Keratinocyte (primary cell): ENCODE data around the gene SLC1A1. TPM values are rescaled to one million over a fixed set of nuclear protein-coding genes. Genes with fewer than 3 reads are reported as not detected.

Experiments
- DNase-seq: peaks from one replicate; pipeline ENCODE4 v3.0.0-alpha.2; 2011; ENCODE audit warnings: low read depth, missing footprints, low spot score
- FAIRE-seq: peaks from 2 replicates; lab custom pipeline; 2011; peaks lifted over from hg19 to GRCh38; lab: Jason Lieb, UNC
- H2AFZ ChIP-seq: 2 replicates; pipeline ENCODE4 v1.6.0; 2012; ENCODE audit warnings: low read length, control low read depth, inconsistent platforms; ENCODE audit not compliant: control insufficient read depth
- H3K27ac ChIP-seq: 2 replicates; pipeline ENCODE4 v1.5.1; 2011; ENCODE audit warnings: low read length; ENCODE audit not compliant: control insufficient read depth, insufficient read depth
- H3K27me3 ChIP-seq: 3 replicates; pipeline ENCODE4 v1.6.0; 2011; ENCODE audit warnings: low read length; ENCODE audit not compliant: control insufficient read depth, insufficient read depth; ENCODE audit errors: extremely low read depth
- H3K36me3 ChIP-seq, 2 experiments: 2 replicates in 1 of 2; 3 replicates in 1 of 2; pipeline ENCODE4 v1.5.1; 2011; ENCODE audit warnings: low read length in 2 of 2, mild to moderate bottlenecking in 1 of 2; ENCODE audit not compliant: control insufficient read depth in 2 of 2, insufficient read depth in 2 of 2; ENCODE audit errors: extremely low read depth in 1 of 2
- H3K4me1 ChIP-seq: 3 replicates; pipeline ENCODE4 v1.5.1; 2011; ENCODE audit warnings: low read length; ENCODE audit not compliant: control insufficient read depth, insufficient read depth; ENCODE audit errors: extremely low read depth
- H3K4me2 ChIP-seq: 3 replicates; pipeline ENCODE4 v1.6.0; 2011; ENCODE audit warnings: low read depth, low read length; ENCODE audit not compliant: control insufficient read depth, insufficient read depth; ENCODE audit errors: extremely low read depth
- H3K4me3 ChIP-seq, 3 experiments: fragments of 200-600 bp in 1 of 3; sonication (generic) in 1 of 3; 2 replicates in 2 of 3; 3 replicates in 1 of 3; pipeline ENCODE4 v1.5.1; 2011 to 2016; ENCODE audit warnings: low read length in 3 of 3, mild to moderate bottlenecking in 3 of 3, control low read depth in 2 of 3, inconsistent platforms in 1 of 3, low read depth in 1 of 3, mixed read lengths in 1 of 3, mixed run types in 1 of 3, moderate library complexity in 1 of 3; ENCODE audit not compliant: control insufficient read depth in 2 of 3, insufficient read depth in 2 of 3; ENCODE audit errors: extremely low read depth in 1 of 3
- H3K79me2 ChIP-seq: 2 replicates; pipeline ENCODE4 v1.6.0; 2012; ENCODE audit warnings: low read length; ENCODE audit not compliant: control insufficient read depth, insufficient read depth
- H3K9ac ChIP-seq: 3 replicates; pipeline ENCODE4 v1.6.0; 2011; ENCODE audit warnings: low read length; ENCODE audit not compliant: control insufficient read depth, insufficient read depth; ENCODE audit errors: extremely low read depth
- H3K9me1 ChIP-seq: 3 replicates; pipeline ENCODE4 v1.6.0; 2011; ENCODE audit warnings: low read length; ENCODE audit not compliant: control insufficient read depth, insufficient read depth; ENCODE audit errors: extremely low read depth
- H3K9me3 ChIP-seq: 2 replicates; pipeline ENCODE4 v1.5.1; 2012; ENCODE audit warnings: low read depth, low read length; ENCODE audit not compliant: control insufficient read depth
- H4K20me1 ChIP-seq: 3 replicates; pipeline ENCODE4 v1.6.0; 2011; ENCODE audit warnings: low read length; ENCODE audit not compliant: control insufficient read depth, insufficient read depth; ENCODE audit errors: extremely low read depth
- EZH2 ChIP-seq: IDR thresholded peaks from one replicate; pipeline ENCODE4 v1.6.1; 2012; ENCODE audit warnings: inconsistent platforms, mild to moderate bottlenecking, low read length, moderate library complexity
- dilution Hi-C: fragments of 300-500 bp; cut with MboI; formaldehyde crosslinking; loops from one replicate; pipeline ENCODE4 v1.7.0; 2020; ENCODE audit warnings: low sequenced_read_pairs; ENCODE audit not compliant: extremely low pct_ligation_motif_present
- polyA plus RNA-seq, 5 experiments: library from polyadenylated mRNA; depleted of rRNA in 3 of 5; stranded (reverse) in 3 of 5; stranded (forward) in 1 of 5; unstranded in 1 of 5; fragments of >200 nt; gene quantifications; 1 replicate in 1 of 5; 2 replicates in 3 of 5; 3 replicates in 1 of 5; pipeline versions ENCODE4 v1.2.1 to v1.2.3, GENCODE V29; 2011 to 2012; ENCODE audit warnings: missing spikeins in 2 of 5, low read depth in 1 of 5, low replicate concordance in 1 of 5
- TF ChIP-seq, protein P1 (sequence below), 3 experiments: IDR thresholded peaks in 1 of 3; conservative IDR thresholded peaks in 1 of 3; optimal IDR thresholded peaks in 1 of 3; 2 replicates in 2 of 3; 3 replicates in 1 of 3; pipeline versions ENCODE3 to v1.5.1; 2011; ENCODE audit warnings: low read length in 3 of 3, mild to moderate bottlenecking in 3 of 3, moderate library complexity in 2 of 3, control low read depth in 1 of 3, inconsistent platforms in 1 of 3; ENCODE audit not compliant: insufficient read depth in 2 of 3; ENCODE audit errors: extremely low read depth in 1 of 3

SLC1A1 gene
- polyA plus RNA-seq, 1 donor (not counting 4 experiments of a cell fraction or from before 2014, with no cell fraction given) = 0.20 TPM

DNA sequence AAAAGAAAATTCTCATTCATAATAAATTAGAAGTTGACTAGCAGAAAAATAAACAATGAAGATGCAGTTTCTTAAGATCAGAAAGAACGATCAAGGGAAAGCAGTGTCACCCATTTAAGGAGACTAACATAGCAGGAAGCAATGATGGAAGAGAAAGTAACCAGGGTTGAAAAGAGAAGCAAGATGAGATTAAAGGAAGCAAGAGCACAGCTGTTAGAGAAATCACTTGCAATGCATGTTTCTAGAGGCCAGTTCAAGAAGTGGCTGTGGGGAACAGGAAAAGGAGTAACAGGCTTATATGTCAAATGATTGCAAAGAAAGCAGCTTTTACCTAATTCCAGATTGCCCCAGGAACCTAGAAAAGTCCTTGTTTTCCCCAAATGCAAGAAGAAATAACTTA is 46.8 kb upstream of the SLC1A1 start:
- H3K4me1 ChIP-seq = no peaks in the 10 kb centered on the region
- H3K27me3 ChIP-seq = no peaks in the 10 kb centered on the region
- H3K9me1 ChIP-seq = no peaks in the 10 kb centered on the region
- H3K9ac ChIP-seq = no peak overlapping the region
- no peaks in the 10 kb centered on the region for H4K20me1 ChIP-seq
- no peaks in the 10 kb centered on the region for H3K79me2 ChIP-seq
- dilution Hi-C loops = no loop called here
- H3K4me3 ChIP-seq = no peak overlapping the region
- H3K4me2 ChIP-seq = no peak overlapping the region
- DNase-seq = no peak
- no peaks in the 10 kb centered on the region for H3K36me3 ChIP-seq
- H3K9me3 ChIP-seq = no peaks in the 10 kb centered on the region
- no peak overlapping the region for H3K27ac ChIP-seq
- no peak for FAIRE-seq
- H2AFZ ChIP-seq = no peak overlapping the region
- no peak for TF ChIP-seq EZH2

GRCh38 chr9:4461437-4461836 is 28.8 kb upstream of the SLC1A1 start:
- Histone ChIP-seq H3K27me3 (no peaks in the 10 kb centered on the region), H4K20me1 (no peaks in the 10 kb centered on the region), H3K9me3 (no peaks in the 10 kb centered on the region), H3K4me1 (no peaks in the 10 kb centered on the region), H3K9me1 (no peaks in the 10 kb centered on the region), H3K27ac (no peak overlapping the region), H2AFZ (no peak overlapping the region), H3K36me3 (no peaks in the 10 kb centered on the region), H3K79me2 (no peaks in the 10 kb centered on the region), H3K9ac (no peak overlapping the region), H3K4me3 (no peak overlapping the region), H3K4me2 (no peak overlapping the region)
- no peak for TF ChIP-seq EZH2
- TF ChIP-seq, protein P1, sequence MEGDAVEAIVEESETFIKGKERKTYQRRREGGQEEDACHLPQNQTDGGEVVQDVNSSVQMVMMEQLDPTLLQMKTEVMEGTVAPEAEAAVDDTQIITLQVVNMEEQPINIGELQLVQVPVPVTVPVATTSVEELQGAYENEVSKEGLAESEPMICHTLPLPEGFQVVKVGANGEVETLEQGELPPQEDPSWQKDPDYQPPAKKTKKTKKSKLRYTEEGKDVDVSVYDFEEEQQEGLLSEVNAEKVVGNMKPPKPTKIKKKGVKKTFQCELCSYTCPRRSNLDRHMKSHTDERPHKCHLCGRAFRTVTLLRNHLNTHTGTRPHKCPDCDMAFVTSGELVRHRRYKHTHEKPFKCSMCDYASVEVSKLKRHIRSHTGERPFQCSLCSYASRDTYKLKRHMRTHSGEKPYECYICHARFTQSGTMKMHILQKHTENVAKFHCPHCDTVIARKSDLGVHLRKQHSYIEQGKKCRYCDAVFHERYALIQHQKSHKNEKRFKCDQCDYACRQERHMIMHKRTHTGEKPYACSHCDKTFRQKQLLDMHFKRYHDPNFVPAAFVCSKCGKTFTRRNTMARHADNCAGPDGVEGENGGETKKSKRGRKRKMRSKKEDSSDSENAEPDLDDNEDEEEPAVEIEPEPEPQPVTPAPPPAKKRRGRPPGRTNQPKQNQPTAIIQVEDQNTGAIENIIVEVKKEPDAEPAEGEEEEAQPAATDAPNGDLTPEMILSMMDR (optimal IDR thresholded peaks at IDR 0.05 in 1 of 3, IDR thresholded peaks at IDR 0.05 in 1 of 3, conservative IDR thresholded peaks at IDR 0.05 in 1 of 3; ENCODE audit: extremely low read depth in 1 of 3, insufficient read depth in 2 of 3, low read length in 3 of 3) = no peak
- DNase-seq = no peak
- no peak for FAIRE-seq
- dilution Hi-C loops = no loop called here

- DNase-seq (no peak), FAIRE-seq (no peak)
- Histone ChIP-seq H3K4me3 (no peak overlapping the region), H3K27me3 (no peaks in the 10 kb centered on the region), H3K4me2 (no peak overlapping the region), H2AFZ (no peak overlapping the region), H3K9ac (no peak overlapping the region), H3K36me3 (no peaks in the 10 kb centered on the region), H4K20me1 (no peaks in the 10 kb centered on the region), H3K27ac (no peak overlapping the region), H3K9me1 (no peaks in the 10 kb centered on the region), H3K4me1 (no peaks in the 10 kb centered on the region), H3K9me3 (no peaks in the 10 kb centered on the region), H3K79me2 (no peaks in the 10 kb centered on the region)
- TF ChIP-seq, protein P1 (optimal IDR thresholded peaks at IDR 0.05 in 1 of 3, IDR thresholded peaks at IDR 0.05 in 1 of 3, conservative IDR thresholded peaks at IDR 0.05 in 1 of 3; ENCODE audit: extremely low read depth in 1 of 3, insufficient read depth in 2 of 3, low read length in 3 of 3) = no peak
- TF ChIP-seq EZH2 = no peak
- dilution Hi-C loops = no loop called here
Observed at GRCh38 chr9:4463824-4464223, 26.4 kb upstream of the SLC1A1 start.
